Calu3 (cell line): ENCODE measurements around the gene ASB2. TPM values are rescaled to one million over a fixed set of nuclear protein-coding genes. Genes with fewer than 3 reads are reported as not detected.
A peak's percentile ranks its signal among the peaks of the same experiment; 100 is the strongest.

Experiments
- BruUV-seq: library from RNA; stranded (reverse); fragments of 400-500 nt; replicated peaks from 2 replicates; lab custom pipeline; 2021; lab: Mats Ljungman, UMichigan
- CTCF ChIA-PET: fragments of 300-600 bp; sonication (Branson Sonifier 250); formaldehyde crosslinking; loops from one replicate; lab custom pipeline; 2022; ENCODE audit warnings: antibody characterized with exemption; lab: Charles Lee
- DNase-seq: peaks from one replicate; pipeline ENCODE4 v3.0.0; 2022
- H3K27ac Mint-ChIP-seq: one replicate; pipeline ENCODE4 v1.8.0; 2022; ENCODE audit warnings: mixed read lengths; ENCODE audit not compliant: unreplicated experiment
- H3K27me3 Mint-ChIP-seq: one replicate; pipeline ENCODE4 v1.8.0; 2022; ENCODE audit warnings: mixed read lengths; ENCODE audit not compliant: unreplicated experiment
- H3K36me3 Mint-ChIP-seq: one replicate; pipeline ENCODE4 v1.8.0; 2022; ENCODE audit warnings: mild to moderate bottlenecking, moderate library complexity, mixed read lengths; ENCODE audit not compliant: insufficient read depth, unreplicated experiment
- H3K4me1 Mint-ChIP-seq: one replicate; pipeline ENCODE4 v1.8.0; 2022; ENCODE audit warnings: mild to moderate bottlenecking, low read depth, mixed read lengths; ENCODE audit not compliant: unreplicated experiment
- H3K4me3 Mint-ChIP-seq: one replicate; pipeline ENCODE4 v1.8.0; 2022; ENCODE audit warnings: mild to moderate bottlenecking, low read depth, moderate library complexity, mixed read lengths; ENCODE audit not compliant: unreplicated experiment
- H3K9me3 Mint-ChIP-seq: one replicate; pipeline ENCODE4 v1.8.0; 2022; ENCODE audit warnings: low read depth, mixed read lengths; ENCODE audit not compliant: unreplicated experiment
- CTCF ChIP-seq: fragments of 200-600 bp; IDR thresholded peaks from one replicate; pipeline ENCODE4 v1.8.0; 2022; ENCODE audit warnings: antibody characterized with exemption; ENCODE audit not compliant: unreplicated experiment
- intact Hi-C: fragments of 100-400 bp; cut with micrococcal nuclease; formaldehyde crosslinking; loops from one replicate; pipeline ENCODE4 v1.10.0; 2022; ENCODE audit not compliant: unreplicated experiment
- total RNA-seq: library from RNA; stranded (reverse); gene quantifications from 2 replicates; pipeline ENCODE4 v1.2.3, GENCODE V29; 2022

Gene ASB2
- total RNA-seq, 1 experiment from 2014 or later = 0.19 TPM

- Mint-ChIP-seq H3K4me1 (peaks cover 20% of the 10 kb centered on the region), H3K9me3 (no peaks in the 10 kb centered on the region), H3K36me3 (peaks cover 5% of the 10 kb centered on the region), H3K27me3 (peaks cover 9% of the 10 kb centered on the region), H3K27ac (no peak overlapping the region), H3K4me3 (no peak overlapping the region)
- CTCF ChIA-PET = interaction anchor here (0.7 to 1.1 kb wide), 2 partner anchors 30 to 55 kb away, joined by 3 to 5 read pairs; no protein-coding TSS in a partner anchor
- DNase-seq = peak; percentile 61
- TF ChIP-seq CTCF = no peak
- BruUV-seq = no TSS peak
- intact Hi-C loops = no loop called here
Measured at GRCh38 chr14:93994919-93995682, 18.7 kb upstream of the ASB2 start.

GRCh38 chr14:93993382-93993781 is 17.0 kb upstream of the ASB2 start:
- CTCF ChIA-PET = no interaction called here
- no peak for TF ChIP-seq CTCF
- H3K36me3 Mint-ChIP-seq = peaks cover 5% of the 10 kb centered on the region
- H3K4me1 Mint-ChIP-seq = peaks cover 20% of the 10 kb centered on the region
- intact Hi-C loops = no loop called here
- BruUV-seq = no TSS peak
- H3K27me3 Mint-ChIP-seq = peaks cover 9% of the 10 kb centered on the region
- no peak overlapping the region for H3K4me3 Mint-ChIP-seq
- DNase-seq = no peak
- no peaks in the 10 kb centered on the region for H3K9me3 Mint-ChIP-seq
- H3K27ac Mint-ChIP-seq = no peak overlapping the region

- Mint-ChIP-seq H3K27ac (no peak overlapping the region), H3K9me3 (no peaks in the 10 kb centered on the region), H3K4me1 (peaks cover 23% of the 10 kb centered on the region), H3K36me3 (peaks cover 5% of the 10 kb centered on the region), H3K4me3 (no peak overlapping the region), H3K27me3 (peaks cover 9% of the 10 kb centered on the region)
- CTCF ChIA-PET = no interaction called here
- no TSS peak for BruUV-seq
- DNase-seq = no peak
- no peak for TF ChIP-seq CTCF
- intact Hi-C loops = no loop called here
Measured at GRCh38 chr14:93991649-93992048, 15.3 kb upstream of the ASB2 start.

GRCh38 chr14:93991212-93991611 is 14.8 kb upstream of the ASB2 start:
- no peak for TF ChIP-seq CTCF
- CTCF ChIA-PET = no interaction called here
- Mint-ChIP-seq H3K27me3 (peaks cover 9% of the 10 kb centered on the region), H3K4me1 (peaks cover 25% of the 10 kb centered on the region), H3K4me3 (no peak overlapping the region), H3K27ac (no peak overlapping the region), H3K36me3 (peaks cover 5% of the 10 kb centered on the region), H3K9me3 (no peaks in the 10 kb centered on the region)
- intact Hi-C loops = no loop called here
- BruUV-seq = no TSS peak
- no peak for DNase-seq
